Heart left ventricle (tissue), 13 donors: ENCODE data around the gene KIF26B.

ENCODE experiments used
- POLR2A ChIP-seq, 2 donors: fragments of 450-650 bp; IDR thresholded peaks; one replicate each; pipeline ENCODE4 v1.6.1; 2017; ENCODE audit warnings: antibody characterized with exemption in 2 of 2, mild to moderate bottlenecking in 2 of 2, moderate library complexity in 2 of 2
- TF ChIP-seq, protein P1 (sequence below), 12 donors: fragments of 200-600 bp; sonication (generic) in 4 of 12; IDR thresholded peaks; one replicate each; pipeline versions ENCODE4 v1.5.0 to v1.8.0; 2018 to 2022; ENCODE audit warnings: antibody characterized with exemption in 12 of 12, mild to moderate bottlenecking in 5 of 12
- donor health status: ischemic (EF 13 %, LVEDD 7.1; RV severe dilation, severe dysfunction).
- donor health status: DM: no; HTN: yes; CAD: no.
- donor health status: DM: no; HTN: no; CAD: no.
- donor health status: ischemic (EF 25% LVEDD 6.9; RV normal size, moderate dysfunction).
- donor health status: ischemic (EF 25% LVEDD 5.7; RV mildly dilated, moderate dysfunction).
- donor health status: ischemic (EF 35%, LVEDD 5.7; RV mildly dilated, moderate dysfunction).
- donor health status: nonischemic (EF 11% LVEDD 7.7; RV severe dilation, severe dysfunction).
- donor health status: DM: yes; HTN: yes; CAD: no.
- donor health status: PGD.
- donor health status: ischemic (EF 29% LVEDD 5.4; RV normal size, mild dysfunction).
- donor health status: nonischemic (EF 23%, LVEDD 6.1; RV moderate dilation, normal function).

DNA sequence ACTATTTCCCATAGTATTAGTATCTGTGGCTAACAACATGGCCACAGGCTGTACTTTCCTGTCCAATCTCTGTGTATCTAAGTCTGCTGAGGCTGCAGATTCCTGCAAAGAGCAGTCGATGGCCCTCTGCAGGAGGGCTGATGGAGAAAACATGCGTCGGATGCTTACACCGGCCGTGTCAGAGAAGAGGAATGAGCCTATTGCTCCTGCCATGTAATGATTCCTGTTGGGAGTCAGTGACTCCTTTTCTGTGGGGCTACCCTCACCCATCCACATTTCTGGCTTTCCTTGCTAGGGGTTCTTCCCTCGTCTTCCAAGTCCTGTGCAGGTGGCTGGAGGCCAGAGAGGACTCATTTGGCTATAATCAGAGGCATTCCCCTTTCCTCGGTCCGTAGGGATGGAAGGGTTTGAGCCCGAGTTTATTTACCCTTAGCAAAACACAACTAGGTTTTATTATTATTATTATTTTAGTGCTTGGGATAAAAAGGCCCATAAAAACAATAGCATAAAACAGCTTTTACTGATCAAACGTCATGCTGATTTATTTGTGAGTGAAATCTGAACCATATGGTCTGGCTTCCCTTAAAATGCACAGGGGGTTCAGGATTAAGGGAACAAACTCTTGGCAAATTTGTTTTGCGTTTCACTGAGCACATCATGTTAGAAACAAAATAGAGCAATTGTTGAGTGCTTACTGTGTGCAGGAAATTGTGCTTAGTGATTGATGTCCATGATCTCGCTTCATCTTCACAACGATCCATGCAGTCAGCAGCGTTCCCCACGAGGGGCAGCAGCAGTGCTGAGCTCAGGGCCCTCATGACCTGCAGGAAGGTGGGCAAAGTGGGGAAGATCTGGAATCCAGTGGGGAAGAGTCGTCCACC lies 70.8 kb downstream of the KIF26B start:
- TF ChIP-seq, protein P1, sequence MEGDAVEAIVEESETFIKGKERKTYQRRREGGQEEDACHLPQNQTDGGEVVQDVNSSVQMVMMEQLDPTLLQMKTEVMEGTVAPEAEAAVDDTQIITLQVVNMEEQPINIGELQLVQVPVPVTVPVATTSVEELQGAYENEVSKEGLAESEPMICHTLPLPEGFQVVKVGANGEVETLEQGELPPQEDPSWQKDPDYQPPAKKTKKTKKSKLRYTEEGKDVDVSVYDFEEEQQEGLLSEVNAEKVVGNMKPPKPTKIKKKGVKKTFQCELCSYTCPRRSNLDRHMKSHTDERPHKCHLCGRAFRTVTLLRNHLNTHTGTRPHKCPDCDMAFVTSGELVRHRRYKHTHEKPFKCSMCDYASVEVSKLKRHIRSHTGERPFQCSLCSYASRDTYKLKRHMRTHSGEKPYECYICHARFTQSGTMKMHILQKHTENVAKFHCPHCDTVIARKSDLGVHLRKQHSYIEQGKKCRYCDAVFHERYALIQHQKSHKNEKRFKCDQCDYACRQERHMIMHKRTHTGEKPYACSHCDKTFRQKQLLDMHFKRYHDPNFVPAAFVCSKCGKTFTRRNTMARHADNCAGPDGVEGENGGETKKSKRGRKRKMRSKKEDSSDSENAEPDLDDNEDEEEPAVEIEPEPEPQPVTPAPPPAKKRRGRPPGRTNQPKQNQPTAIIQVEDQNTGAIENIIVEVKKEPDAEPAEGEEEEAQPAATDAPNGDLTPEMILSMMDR (IDR thresholded peaks at IDR 0.05), result no peak
- TF ChIP-seq POLR2A (IDR thresholded peaks at IDR 0.05), result no peak
